K562 (cell line): Measurements from ENCODE around the gene MIF.

Experiments
- CBFB ChIP-seq: sonication (generic); formaldehyde crosslinking; IDR thresholded peaks from 2 replicates; pipeline ENCODE4 v1.4.0; 2020; ENCODE audit warnings: mild to moderate bottlenecking, missing genetic modification reagents
- EZH2 ChIP-seq: IDR thresholded peaks from 2 replicates; pipeline ENCODE4 v1.6.1; 2012; ENCODE audit warnings: low read depth, mild to moderate bottlenecking, inconsistent platforms, low read length, borderline replicate concordance

- TF ChIP-seq EZH2, result no peak
- no peak for TF ChIP-seq CBFB (CRISPR knock-in tag)
Measured at GRCh38 chr22:23868580-23868979, 25.6 kb upstream of the MIF start.
